C4-2B (cell line): ENCODE results near the gene SRL.

Source experiments
- CTCF ChIP-seq: fragments of 450-650 bp; conservative IDR thresholded peaks from 2 replicates; pipeline ENCODE4 v1.5.1; 2017; ENCODE audit warnings: mild to moderate bottlenecking
- ZFX ChIP-seq: fragments of 450-650 bp; IDR thresholded peaks from 2 replicates; pipeline ENCODE4 v1.6.1; 2017

- TF ChIP-seq CTCF (no peak), ZFX (no peak)
Measured at GRCh38 chr16:4179020-4179419, 62.9 kb downstream of the SRL start.
